ENCODE measurements around the gene KCTD11.

Gene KCTD11

GRCh38 chr17:7327501-7327900 is 24.5 kb upstream of the KCTD11 start:
- TF ChIP-seq CTCF (IDR thresholded peaks at IDR 0.05; ENCODE audit: control insufficient read depth, insufficient read depth, low read depth, low read length, missing control alignments): no peak
- H3K4me3 ChIP-seq (ENCODE audit: control insufficient read depth, low read depth, low read length): no peak overlapping the region
- DNase-seq (ENCODE audit: low read depth): no peak

GRCh38 chr17:7328009-7328408 is 24.0 kb upstream of the KCTD11 start:
- no peak for TF ChIP-seq CTCF (IDR thresholded peaks at IDR 0.05; ENCODE audit: control insufficient read depth, insufficient read depth, low read depth, low read length, missing control alignments)
- peak overlapping the region; percentile 88 for H3K4me3 ChIP-seq (ENCODE audit: control insufficient read depth, low read depth, low read length)
- DNase-seq (ENCODE audit: low read depth): no peak

GRCh38 chr17:7328840-7329373 is 23.1 kb upstream of the KCTD11 start, which contains the start of gene NEURL4:
TSS of gene NEURL4 (minus strand) at chr17:7329335. CDS start at chr17:7329312, 23 bp downstream.
- no peak for TF ChIP-seq CTCF (IDR thresholded peaks at IDR 0.05; ENCODE audit: control insufficient read depth, insufficient read depth, low read depth, low read length, missing control alignments)
- no peak for DNase-seq (ENCODE audit: low read depth)
- H3K4me3 ChIP-seq (ENCODE audit: control insufficient read depth, low read depth, low read length): peak within 1 kb of the TSS; percentile 88

GRCh38 chr17:7329374-7329996 is 22.5 kb upstream of the KCTD11 start:
- DNase-seq (ENCODE audit: low read depth): peak; percentile 98
- H3K4me3 ChIP-seq (ENCODE audit: control insufficient read depth, low read depth, low read length): peak overlapping the region; percentile 88
- TF ChIP-seq CTCF (IDR thresholded peaks at IDR 0.05; ENCODE audit: control insufficient read depth, insufficient read depth, low read depth, low read length, missing control alignments): no peak

- no peak for TF ChIP-seq CTCF (IDR thresholded peaks at IDR 0.05; ENCODE audit: control insufficient read depth, insufficient read depth, low read depth, low read length, missing control alignments)
- no peak for DNase-seq (ENCODE audit: low read depth)
Observed at GRCh38 chr17:7329997-7330637, 21.8 kb upstream of the KCTD11 start.

GRCh38 chr17:7330638-7331015 is 21.3 kb upstream of the KCTD11 start:
- TF ChIP-seq CTCF (IDR thresholded peaks at IDR 0.05; ENCODE audit: control insufficient read depth, insufficient read depth, low read depth, low read length, missing control alignments): no peak
- DNase-seq (ENCODE audit: low read depth): no peak
- peak overlapping the region; percentile 88 for H3K4me3 ChIP-seq (ENCODE audit: control insufficient read depth, low read depth, low read length)

More at GRCh38 chr17:7329997-7330637, 21.8 kb upstream of the KCTD11 start:
- H3K4me3 ChIP-seq (ENCODE audit: control insufficient read depth, low read depth, low read length): peak overlapping the region; percentile 88

Measured in AG09309 (cell line).